Prostate gland (tissue), 2 donors: Measurements from ENCODE around the gene PIKFYVE.

Source experiments
- POLR2A ChIP-seq: fragments of 450-650 bp; IDR thresholded peaks from one replicate; pipeline ENCODE4 v1.6.1; 2016; ENCODE audit warnings: antibody characterized with exemption, mild to moderate bottlenecking
- TF ChIP-seq, protein P1 (sequence below), 4 experiments: fragments of 200-600 bp in 2 of 4; fragments of 450-650 bp in 2 of 4; sonication (generic) in 2 of 4; IDR thresholded peaks; 1 replicate in 3 of 4; 2 replicates in 1 of 4; pipeline ENCODE4 v1.5.1; 2016 to 2019; ENCODE audit warnings: antibody characterized with exemption in 4 of 4, mild to moderate bottlenecking in 2 of 4, moderate library complexity in 2 of 4

GRCh38 chr2:208326016-208326415, 60.0 kb downstream of the PIKFYVE start:
- TF ChIP-seq, protein P1, sequence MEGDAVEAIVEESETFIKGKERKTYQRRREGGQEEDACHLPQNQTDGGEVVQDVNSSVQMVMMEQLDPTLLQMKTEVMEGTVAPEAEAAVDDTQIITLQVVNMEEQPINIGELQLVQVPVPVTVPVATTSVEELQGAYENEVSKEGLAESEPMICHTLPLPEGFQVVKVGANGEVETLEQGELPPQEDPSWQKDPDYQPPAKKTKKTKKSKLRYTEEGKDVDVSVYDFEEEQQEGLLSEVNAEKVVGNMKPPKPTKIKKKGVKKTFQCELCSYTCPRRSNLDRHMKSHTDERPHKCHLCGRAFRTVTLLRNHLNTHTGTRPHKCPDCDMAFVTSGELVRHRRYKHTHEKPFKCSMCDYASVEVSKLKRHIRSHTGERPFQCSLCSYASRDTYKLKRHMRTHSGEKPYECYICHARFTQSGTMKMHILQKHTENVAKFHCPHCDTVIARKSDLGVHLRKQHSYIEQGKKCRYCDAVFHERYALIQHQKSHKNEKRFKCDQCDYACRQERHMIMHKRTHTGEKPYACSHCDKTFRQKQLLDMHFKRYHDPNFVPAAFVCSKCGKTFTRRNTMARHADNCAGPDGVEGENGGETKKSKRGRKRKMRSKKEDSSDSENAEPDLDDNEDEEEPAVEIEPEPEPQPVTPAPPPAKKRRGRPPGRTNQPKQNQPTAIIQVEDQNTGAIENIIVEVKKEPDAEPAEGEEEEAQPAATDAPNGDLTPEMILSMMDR (IDR thresholded peaks at IDR 0.05) = no peak
- no peak for TF ChIP-seq POLR2A
